Measurements from ENCODE around the gene ARHGDIG. TPM values are rescaled to one million over a fixed set of nuclear protein-coding genes. Genes with fewer than 3 reads are reported as not detected.
"Not testable (repeated sequence)": the region's sequence is repeated elsewhere in the genome, so short reads cannot be mapped to it uniquely, and the experiment has no call there.

ARHGDIG gene
- total and polyA plus RNA-seq, 2 experiments from 2014 or later: 3.1 to 6.5 TPM

DNA sequence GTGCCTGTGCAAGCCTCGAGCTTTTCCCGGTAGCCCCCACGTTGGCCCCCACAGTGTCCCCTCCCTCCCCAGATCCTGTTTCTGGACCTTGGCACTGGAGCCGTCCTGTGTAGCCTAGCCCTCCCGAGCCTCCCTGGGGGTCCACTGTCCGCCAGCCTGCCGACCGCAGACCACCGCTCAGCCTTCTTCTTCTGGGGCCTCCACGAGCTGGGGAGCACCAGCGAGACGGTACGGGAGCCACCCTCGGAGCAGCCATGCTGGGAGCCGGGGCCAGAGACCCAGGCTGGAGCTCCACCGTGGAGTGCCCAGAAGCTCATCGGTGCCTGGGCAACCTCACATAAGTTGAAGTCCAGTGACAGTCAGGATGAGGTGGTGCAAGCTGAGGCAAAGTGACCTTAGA is 16.4 kb upstream of the ARHGDIG start:
- no peaks in the 10 kb centered on the region for H3K4me1 ChIP-seq (ENCODE audit: low read depth)
- TF ChIP-seq, protein P1, sequence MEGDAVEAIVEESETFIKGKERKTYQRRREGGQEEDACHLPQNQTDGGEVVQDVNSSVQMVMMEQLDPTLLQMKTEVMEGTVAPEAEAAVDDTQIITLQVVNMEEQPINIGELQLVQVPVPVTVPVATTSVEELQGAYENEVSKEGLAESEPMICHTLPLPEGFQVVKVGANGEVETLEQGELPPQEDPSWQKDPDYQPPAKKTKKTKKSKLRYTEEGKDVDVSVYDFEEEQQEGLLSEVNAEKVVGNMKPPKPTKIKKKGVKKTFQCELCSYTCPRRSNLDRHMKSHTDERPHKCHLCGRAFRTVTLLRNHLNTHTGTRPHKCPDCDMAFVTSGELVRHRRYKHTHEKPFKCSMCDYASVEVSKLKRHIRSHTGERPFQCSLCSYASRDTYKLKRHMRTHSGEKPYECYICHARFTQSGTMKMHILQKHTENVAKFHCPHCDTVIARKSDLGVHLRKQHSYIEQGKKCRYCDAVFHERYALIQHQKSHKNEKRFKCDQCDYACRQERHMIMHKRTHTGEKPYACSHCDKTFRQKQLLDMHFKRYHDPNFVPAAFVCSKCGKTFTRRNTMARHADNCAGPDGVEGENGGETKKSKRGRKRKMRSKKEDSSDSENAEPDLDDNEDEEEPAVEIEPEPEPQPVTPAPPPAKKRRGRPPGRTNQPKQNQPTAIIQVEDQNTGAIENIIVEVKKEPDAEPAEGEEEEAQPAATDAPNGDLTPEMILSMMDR (IDR thresholded peaks at IDR 0.05; ENCODE audit: low read depth, low read length): no peak
- no peak for DNase-seq (ENCODE audit: low read depth in 1 of 2, low spot score in 1 of 2)
- H3K27ac ChIP-seq: no peak overlapping the region
- no peaks in the 10 kb centered on the region for H3K9me3 ChIP-seq (ENCODE audit: low read depth)
- H3K4me3 ChIP-seq: no peak overlapping the region
- H3K27me3 ChIP-seq: no peaks in the 10 kb centered on the region
- peaks cover 29% of the 10 kb centered on the region for H3K36me3 ChIP-seq

DNA sequence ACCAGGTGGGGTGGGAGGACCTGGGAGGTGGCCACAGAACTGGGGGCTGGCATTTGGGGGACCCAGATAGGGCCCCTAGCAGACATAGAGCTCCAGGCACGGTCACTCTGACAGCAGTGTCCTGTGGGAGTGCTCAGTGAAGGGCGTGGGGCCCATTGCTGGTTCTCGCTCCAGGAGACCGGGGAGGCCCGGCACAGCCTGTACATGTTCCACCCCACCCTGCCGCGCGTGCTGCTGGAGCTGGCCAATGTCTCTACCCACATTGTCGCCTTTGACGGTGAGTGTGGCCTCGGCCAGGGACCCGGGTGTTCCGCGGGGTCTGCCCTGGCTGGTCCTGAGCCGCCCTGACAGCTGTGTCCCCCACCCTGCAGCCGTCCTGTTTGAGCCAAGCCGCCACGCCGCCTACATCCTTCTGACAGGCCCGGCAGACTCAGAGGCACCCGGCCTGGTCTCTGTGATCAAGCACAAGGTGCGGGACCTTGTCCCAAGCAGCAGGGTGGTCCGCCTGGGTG is 15.9 kb upstream of the ARHGDIG start:
- Histone ChIP-seq H3K9me3 (ENCODE audit: low read depth) (no peaks in the 10 kb centered on the region), H3K27me3 (no peaks in the 10 kb centered on the region), H3K4me3 (no peak overlapping the region), H3K36me3 (peaks cover 29% of the 10 kb centered on the region), H3K27ac (no peak overlapping the region), H3K4me1 (ENCODE audit: low read depth) (no peaks in the 10 kb centered on the region)
- TF ChIP-seq, protein P1 (IDR thresholded peaks at IDR 0.05; ENCODE audit: low read depth, low read length): no peak
- DNase-seq (ENCODE audit: low read depth in 1 of 2, low spot score in 1 of 2): no peak

DNA sequence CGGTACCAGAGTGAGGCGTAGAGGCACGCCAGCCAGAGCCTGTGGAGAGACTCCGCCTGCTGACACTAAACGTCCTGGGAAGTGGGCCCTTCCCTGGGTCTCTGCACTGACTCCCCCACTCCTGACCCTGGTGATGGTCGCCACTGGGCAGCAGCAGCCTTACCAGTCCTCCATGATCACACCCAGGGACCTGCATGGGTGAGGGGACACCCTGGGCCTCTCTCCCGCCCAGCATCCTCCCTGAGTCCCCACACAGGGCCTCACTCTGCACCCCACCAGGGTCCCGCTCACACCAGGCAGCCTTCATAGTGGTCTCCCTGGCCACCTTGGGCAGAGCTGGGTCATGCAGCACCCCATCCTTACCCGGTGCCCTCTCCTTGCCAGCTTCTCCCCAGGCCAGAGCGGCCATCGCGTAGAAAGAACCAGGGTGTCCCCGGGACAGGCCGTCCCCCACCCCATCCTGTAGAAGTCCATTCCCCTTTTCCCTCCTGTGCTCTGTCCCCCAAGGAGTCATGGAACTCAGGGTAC is 15.3 kb upstream of the ARHGDIG start:
- no peaks in the 10 kb centered on the region for H3K27me3 ChIP-seq
- no peaks in the 10 kb centered on the region for H3K9me3 ChIP-seq (ENCODE audit: low read depth)
- TF ChIP-seq, protein P1 (IDR thresholded peaks at IDR 0.05; ENCODE audit: low read depth, low read length): no peak
- peaks cover 25% of the 10 kb centered on the region for H3K36me3 ChIP-seq
- no peak overlapping the region for H3K4me3 ChIP-seq
- no peak for DNase-seq (ENCODE audit: low read depth in 1 of 2, low spot score in 1 of 2)
- no peaks in the 10 kb centered on the region for H3K4me1 ChIP-seq (ENCODE audit: low read depth)
- no peak overlapping the region for H3K27ac ChIP-seq

DNA sequence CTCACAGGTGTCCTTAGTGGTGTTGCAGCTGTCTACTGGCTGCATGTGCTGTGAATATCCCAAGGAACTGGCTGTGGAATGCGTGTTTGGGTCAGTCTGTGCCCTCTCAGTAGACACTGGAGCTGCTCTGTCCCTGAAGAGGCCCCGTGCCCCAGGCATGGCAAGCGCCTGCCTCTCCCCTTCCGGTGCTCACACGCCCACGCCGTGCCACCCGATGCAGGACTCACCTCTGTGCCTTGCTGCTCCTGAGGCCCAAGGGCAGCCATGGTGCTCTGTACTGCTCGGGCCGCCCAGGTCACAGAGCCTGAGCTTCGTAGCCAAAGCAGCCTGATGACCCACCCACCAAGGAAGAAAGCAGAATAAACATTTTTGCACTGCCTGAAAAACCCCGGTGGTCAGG is 14.7 kb upstream of the ARHGDIG start:
- H3K4me3 ChIP-seq: no peak overlapping the region
- no peaks in the 10 kb centered on the region for H3K27me3 ChIP-seq
- H3K4me1 ChIP-seq (ENCODE audit: low read depth): no peaks in the 10 kb centered on the region
- H3K9me3 ChIP-seq (ENCODE audit: low read depth): no peaks in the 10 kb centered on the region
- H3K36me3 ChIP-seq: peaks cover 20% of the 10 kb centered on the region
- H3K27ac ChIP-seq: peak overlapping the region; percentile 36
- TF ChIP-seq, protein P1 (IDR thresholded peaks at IDR 0.05; ENCODE audit: low read depth, low read length): no peak
- DNase-seq (ENCODE audit: low read depth in 1 of 2, low spot score in 1 of 2): no peak

DNA sequence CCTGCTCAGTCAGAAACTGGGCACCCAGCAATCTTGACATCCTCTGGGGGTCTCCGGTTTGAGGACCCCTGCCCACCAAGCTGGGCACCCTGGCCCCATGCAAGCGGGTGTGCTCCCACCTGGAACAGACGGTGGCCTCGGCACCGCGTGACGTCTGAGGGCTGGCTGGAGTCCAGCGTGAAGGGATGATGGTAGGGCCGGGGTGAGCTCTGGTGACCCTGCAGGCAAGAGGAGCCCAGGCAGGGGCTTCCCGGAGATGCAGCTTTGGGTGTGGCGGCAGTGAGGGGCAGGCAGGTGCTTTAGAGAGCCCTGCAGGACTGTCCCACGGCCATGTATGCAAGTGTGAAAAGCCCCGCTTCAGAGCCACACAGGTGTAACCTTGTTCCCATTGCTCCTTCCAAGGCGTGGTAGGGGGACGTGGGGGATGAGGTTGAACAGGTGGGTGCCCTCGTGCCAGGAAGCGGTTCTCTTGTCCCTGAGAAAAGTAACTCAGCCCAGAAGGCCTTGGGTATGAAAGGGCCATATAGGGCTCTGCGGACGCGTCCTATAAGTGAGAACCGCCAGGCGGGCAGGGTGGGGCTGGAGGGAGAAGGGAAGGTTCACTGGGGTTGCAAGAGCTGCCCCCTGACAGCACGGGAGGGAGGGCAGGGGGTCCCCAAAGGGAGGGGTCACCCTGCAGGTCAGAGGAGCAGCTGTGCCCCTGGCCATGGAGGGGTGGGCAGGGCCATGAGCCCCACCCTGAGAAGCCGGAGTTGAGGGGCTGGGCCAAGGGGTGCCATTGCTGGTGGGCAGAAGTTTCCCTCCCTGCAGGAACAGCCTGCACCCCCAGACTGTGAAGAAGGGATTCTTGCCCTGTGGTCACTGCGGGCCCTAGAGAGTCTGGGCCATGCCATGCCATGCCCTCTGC is 13.9 kb upstream of the ARHGDIG start:
- TF ChIP-seq, protein P1 (IDR thresholded peaks at IDR 0.05; ENCODE audit: low read depth, low read length): no peak
- no peak for DNase-seq (ENCODE audit: low read depth in 1 of 2, low spot score in 1 of 2)
- Histone ChIP-seq H3K27me3 (no peaks in the 10 kb centered on the region), H3K36me3 (peaks cover 14% of the 10 kb centered on the region), H3K9me3 (ENCODE audit: low read depth) (no peaks in the 10 kb centered on the region), H3K4me1 (ENCODE audit: low read depth) (no peaks in the 10 kb centered on the region), H3K27ac (peak overlapping the region; percentile 36), H3K4me3 (no peak overlapping the region)

DNA sequence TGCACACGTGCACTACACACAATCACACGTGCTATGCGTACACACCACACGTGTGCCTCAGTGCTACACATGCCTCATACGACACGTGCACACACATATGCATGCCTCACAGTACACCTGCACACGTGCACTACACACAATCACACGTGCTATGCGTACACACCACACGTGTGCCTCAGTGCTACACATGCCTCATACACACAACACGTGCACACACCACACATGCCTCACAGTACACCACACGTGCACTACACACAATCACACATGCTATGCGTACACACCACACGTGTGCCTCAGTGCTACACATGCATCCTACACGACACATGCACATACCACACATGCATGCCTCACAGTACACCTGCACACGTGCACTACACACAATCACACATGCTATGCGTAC is 12.8 kb upstream of the ARHGDIG start:
- DNase-seq (ENCODE audit: low read depth in 1 of 2, low spot score in 1 of 2); H3K4me3 ChIP-seq; H3K27me3 ChIP-seq; H3K27ac ChIP-seq; H3K4me1 ChIP-seq (ENCODE audit: low read depth); H3K9me3 ChIP-seq (ENCODE audit: low read depth): not testable (repeated sequence)
- peaks cover 13% of the 10 kb centered on the region for H3K36me3 ChIP-seq
